ENCODE results near the gene AUTS2.

- TF ChIP-seq CTCF (IDR thresholded peaks at IDR 0.05) (no peak), POLR2AphosphoS5 (IDR thresholded peaks at IDR 0.05) (no peak)
Observed at GRCh38 chr7:70635633-70636032, 1037.4 kb downstream of the AUTS2 start.

Data from breast epithelium (tissue), 3 donors.